Muscle layer of colon (tissue), 2 donors: Measurements from ENCODE around the gene SLC28A2.
"Not testable (repeated sequence)": the region's sequence is repeated elsewhere in the genome, so short reads cannot be mapped to it uniquely, and the experiment has no call there.

Experiments
- H3K27ac ChIP-seq: one replicate; pipeline ENCODE4 v1.7.0; 2013; ENCODE audit warnings: low read depth, mild to moderate bottlenecking, low read length, moderate library complexity
- H3K27me3 ChIP-seq, 2 donors: one replicate each; pipeline ENCODE4 v1.7.0; 2013; ENCODE audit warnings: low read length in 2 of 2, mild to moderate bottlenecking in 2 of 2; ENCODE audit not compliant: insufficient read depth in 2 of 2, control insufficient read depth in 1 of 2
- H3K36me3 ChIP-seq: one replicate; pipeline ENCODE4 v1.7.0; 2013; ENCODE audit warnings: mild to moderate bottlenecking, low read length; ENCODE audit not compliant: insufficient read depth
- H3K4me1 ChIP-seq: one replicate; pipeline ENCODE4 v1.7.0; 2013; ENCODE audit warnings: mild to moderate bottlenecking, low read length; ENCODE audit not compliant: insufficient read depth
- H3K4me3 ChIP-seq, 2 donors: one replicate each; pipeline ENCODE4 v1.7.0; 2013; ENCODE audit warnings: low read length in 2 of 2, low read depth in 1 of 2, mild to moderate bottlenecking in 1 of 2, moderate library complexity in 1 of 2
- H3K9ac ChIP-seq: one replicate; pipeline ENCODE4 v1.7.0; 2013; ENCODE audit warnings: low read length
- H3K9me3 ChIP-seq: one replicate; pipeline ENCODE4 v1.7.0; 2013; ENCODE audit warnings: mild to moderate bottlenecking, low read length
- donor health status: abdominal sarcoma.
- donor health status: Adenocarcinoma of cecum.

Gene SLC28A2

DNA sequence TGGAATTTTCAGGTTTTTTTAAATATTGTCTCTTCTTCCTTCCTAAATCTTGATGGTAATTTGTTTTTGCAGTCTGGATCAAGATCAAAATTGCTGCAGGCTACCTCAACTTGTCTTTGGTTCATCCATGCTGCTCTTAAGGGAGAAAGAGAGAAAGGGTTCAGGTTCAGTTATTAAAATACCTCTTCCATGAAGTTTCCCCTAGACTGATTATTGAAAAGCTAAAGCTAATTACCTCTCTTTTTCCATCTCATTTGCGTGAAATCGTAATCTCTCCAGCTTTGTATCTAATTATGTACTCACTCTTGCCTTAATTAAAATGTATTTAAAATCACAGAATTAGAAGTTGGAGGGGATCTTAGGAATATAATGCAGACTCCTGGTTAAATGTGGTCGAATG lies 52.7 kb downstream of the SLC28A2 start:
- Histone ChIP-seq H3K9me3 (no peaks in the 10 kb centered on the region), H3K27me3 (no peaks in the 10 kb centered on the region), H3K36me3 (no peaks in the 10 kb centered on the region), H3K9ac (no peak overlapping the region), H3K27ac (no peak overlapping the region), H3K4me3 (no peak overlapping the region), H3K4me1 (no peaks in the 10 kb centered on the region)

DNA sequence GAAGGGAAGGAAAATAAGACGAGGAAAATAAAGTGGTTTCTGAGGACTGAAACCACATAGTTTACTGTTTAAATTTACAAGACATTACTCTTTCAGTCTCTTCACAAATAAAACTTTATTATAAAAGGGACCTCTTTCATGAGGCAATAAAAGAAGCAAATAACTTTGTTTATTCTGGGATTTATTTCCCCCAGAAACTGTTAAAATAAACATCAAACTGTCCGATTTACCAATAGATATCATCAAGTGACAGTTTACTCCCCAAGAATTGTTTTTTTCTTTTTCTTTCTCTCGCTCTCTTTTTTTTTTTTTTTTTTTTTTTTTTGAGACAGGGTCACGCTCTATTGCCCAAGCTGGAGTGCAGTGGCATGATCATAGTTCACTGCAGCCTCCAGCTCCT lies 54.1 kb downstream of the SLC28A2 start:
- H3K9me3 ChIP-seq = no peaks in the 10 kb centered on the region
- no peaks in the 10 kb centered on the region for H3K4me1 ChIP-seq
- no peak overlapping the region for H3K4me3 ChIP-seq
- H3K27me3 ChIP-seq = no peaks in the 10 kb centered on the region
- H3K9ac ChIP-seq = no peak overlapping the region
- no peak overlapping the region for H3K27ac ChIP-seq
- no peaks in the 10 kb centered on the region for H3K36me3 ChIP-seq

DNA sequence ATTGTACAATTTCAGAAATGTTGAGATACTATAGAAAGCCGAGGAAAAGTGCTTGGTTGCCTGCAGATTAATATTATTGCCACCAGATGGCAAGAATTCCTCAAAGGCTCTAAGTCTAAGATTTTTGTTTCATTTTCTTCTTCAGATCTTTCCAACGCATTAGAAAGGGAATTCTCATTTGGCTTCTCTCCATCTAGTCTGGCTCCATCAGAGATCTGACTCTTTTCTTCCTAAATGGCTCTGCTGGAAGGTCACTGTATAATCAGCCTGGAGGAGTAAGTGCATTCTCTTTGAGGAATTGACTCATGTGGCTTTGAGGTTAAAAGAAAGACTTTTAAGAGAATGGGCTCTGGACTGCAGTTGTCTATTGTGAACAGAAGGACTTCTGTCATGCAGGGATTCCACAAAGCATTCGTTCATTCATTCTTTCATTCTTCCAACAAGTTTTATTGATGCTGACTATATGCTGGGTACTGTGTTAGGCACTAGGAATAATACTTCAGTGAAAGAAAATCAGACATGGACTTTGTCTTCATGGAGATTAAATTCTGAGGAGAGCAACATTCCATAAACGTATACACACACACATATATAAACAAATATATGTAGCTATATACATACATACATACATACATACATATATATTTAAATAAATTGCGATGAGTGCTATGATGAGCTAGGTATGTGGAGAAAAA lies 55.3 kb downstream of the SLC28A2 start:
- no peaks in the 10 kb centered on the region for H3K9me3 ChIP-seq
- no peak overlapping the region for H3K4me3 ChIP-seq
- no peaks in the 10 kb centered on the region for H3K36me3 ChIP-seq
- no peak overlapping the region for H3K27ac ChIP-seq
- no peaks in the 10 kb centered on the region for H3K4me1 ChIP-seq
- no peaks in the 10 kb centered on the region for H3K27me3 ChIP-seq
- no peak overlapping the region for H3K9ac ChIP-seq

DNA sequence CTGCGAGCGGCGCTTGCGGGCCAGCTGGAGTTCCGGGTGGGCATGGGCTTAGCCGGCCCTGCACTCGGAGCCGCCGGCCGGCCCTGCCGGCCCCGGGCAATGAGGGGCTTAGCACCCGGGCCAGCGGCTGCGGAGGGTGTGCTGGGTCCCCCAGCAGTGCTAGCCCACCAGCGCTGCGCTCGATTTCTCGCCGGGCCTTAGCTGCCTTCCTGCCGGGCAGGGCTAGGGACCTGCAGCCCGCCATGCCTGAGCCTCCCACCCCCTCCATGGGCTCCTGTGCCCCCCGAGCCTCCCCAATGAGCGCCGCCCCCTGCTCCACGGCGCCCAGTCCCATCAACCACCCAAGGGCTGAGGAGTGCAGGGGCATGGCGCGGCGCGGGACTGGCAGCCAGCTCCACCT lies 62.1 kb downstream of the SLC28A2 start:
- not testable (repeated sequence) for H3K9me3 ChIP-seq, H3K4me3 ChIP-seq, H3K4me1 ChIP-seq, H3K9ac ChIP-seq, H3K27me3 ChIP-seq, H3K36me3 ChIP-seq, H3K27ac ChIP-seq

DNA sequence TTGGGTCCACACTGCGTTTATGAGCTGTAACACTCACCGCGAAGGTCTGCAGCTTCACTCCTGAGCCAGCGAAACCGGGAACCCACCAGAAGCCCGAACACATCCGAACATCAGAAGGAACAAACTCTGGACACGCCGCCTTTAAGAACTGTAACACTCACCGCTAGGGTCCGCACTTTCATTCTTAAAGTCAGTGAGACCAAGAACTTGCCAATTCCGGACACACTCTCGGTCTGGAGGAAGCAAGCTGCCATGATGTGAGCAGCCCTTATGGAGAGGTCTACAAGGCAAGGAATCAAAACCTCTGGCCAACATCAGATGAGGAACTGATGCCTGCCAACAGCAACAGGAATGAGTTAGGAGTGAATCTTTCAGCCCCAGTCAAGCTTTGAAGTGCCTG lies 62.9 kb downstream of the SLC28A2 start:
- Histone ChIP-seq H3K27me3 (no peaks in the 10 kb centered on the region), H3K9ac (no peak overlapping the region), H3K4me3 (no peak overlapping the region), H3K27ac (no peak overlapping the region), H3K36me3 (no peaks in the 10 kb centered on the region), H3K4me1 (no peaks in the 10 kb centered on the region), H3K9me3 (no peaks in the 10 kb centered on the region)

DNA sequence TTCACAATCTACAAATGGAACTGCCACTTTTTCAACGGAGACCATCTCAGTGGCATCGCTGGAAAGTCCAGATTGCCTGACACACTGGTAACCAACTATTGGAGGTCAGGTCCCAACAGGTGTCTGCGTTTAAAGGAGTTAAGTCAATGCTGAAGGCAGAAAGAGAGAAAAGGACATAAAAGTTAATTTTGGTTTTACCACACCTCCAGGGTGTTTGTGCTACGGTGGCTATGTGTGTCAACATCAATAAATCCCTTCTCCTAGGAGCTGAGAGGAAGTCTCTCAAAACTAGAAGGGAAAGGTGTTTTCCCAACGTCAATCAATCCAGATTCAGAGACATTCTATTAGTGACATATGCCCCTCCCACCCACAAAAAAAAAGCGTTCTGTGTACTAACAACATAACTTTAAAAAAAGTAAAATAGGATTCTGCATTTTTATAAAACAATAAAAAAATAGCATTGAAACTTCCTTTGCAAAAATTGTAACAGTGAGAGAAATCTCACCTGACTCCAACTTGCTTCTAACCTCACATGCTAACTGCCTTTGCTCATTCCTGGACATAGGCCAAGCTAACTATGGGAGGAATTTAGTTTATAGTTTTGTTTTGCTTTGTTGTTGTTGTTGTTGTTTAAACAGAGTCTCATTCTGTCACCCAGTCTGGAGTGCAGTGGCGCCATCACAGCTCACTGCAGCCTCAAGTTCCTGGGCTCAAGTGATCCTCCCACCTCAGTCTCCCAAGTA lies 67.6 kb downstream of the SLC28A2 start:
- no peaks in the 10 kb centered on the region for H3K9me3 ChIP-seq
- H3K36me3 ChIP-seq = no peaks in the 10 kb centered on the region
- H3K4me3 ChIP-seq = no peak overlapping the region
- H3K27ac ChIP-seq = no peak overlapping the region
- H3K9ac ChIP-seq = no peak overlapping the region
- no peaks in the 10 kb centered on the region for H3K27me3 ChIP-seq
- H3K4me1 ChIP-seq = no peaks in the 10 kb centered on the region

DNA sequence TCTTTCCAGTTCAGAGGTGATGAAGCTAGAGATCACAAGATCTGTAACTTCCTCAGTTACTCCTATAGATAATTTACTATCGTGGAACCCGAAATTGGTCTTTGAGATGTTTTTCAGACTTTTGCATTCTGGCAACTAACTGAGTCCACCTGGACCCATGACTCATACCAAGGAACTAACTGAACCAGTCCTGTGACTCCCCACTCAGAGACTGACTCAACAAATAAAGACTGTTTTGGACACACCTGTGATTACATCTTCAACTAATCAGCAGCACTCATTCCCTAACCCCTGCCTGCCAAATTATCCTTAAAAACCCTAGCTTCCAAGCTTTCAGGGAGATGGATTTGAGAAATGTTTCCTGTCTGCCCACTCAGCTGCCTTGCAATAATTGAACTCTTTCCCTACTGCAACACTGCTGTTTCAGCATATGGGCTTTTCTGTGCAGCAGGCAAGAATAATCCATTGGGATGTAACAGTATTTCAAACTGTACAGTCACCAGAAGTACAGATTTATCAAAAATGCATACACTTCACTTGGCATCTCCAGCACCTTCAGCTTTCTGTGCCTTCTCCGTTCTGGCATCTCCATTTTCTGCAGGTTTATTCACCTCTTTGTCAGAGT lies 68.7 kb downstream of the SLC28A2 start:
- no peak overlapping the region for H3K9ac ChIP-seq
- H3K9me3 ChIP-seq = no peaks in the 10 kb centered on the region
- no peaks in the 10 kb centered on the region for H3K36me3 ChIP-seq
- no peak overlapping the region for H3K4me3 ChIP-seq
- no peaks in the 10 kb centered on the region for H3K4me1 ChIP-seq
- H3K27ac ChIP-seq = no peak overlapping the region
- H3K27me3 ChIP-seq = no peaks in the 10 kb centered on the region

DNA sequence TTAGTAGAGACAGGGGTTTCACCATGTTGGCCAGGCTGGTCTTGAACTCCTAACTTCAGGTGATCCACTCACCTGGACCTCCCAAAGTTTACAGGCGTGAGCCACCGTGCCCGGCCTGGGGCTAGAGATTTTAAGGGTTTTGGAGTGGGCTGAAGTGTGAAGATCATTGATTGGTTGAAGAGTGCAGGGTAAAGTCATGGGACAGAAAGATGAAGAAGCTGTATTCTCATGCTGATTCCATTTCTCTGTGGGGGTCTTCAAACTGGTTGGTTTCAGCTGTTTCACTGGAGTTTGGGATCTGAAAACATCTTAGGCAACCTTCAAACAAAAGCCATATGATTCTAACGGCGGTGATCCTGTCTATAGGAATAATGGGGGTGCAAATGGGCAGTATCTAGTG lies 74.2 kb downstream of the SLC28A2 start:
- Histone ChIP-seq H3K36me3 (no peaks in the 10 kb centered on the region), H3K4me1 (no peaks in the 10 kb centered on the region), H3K9ac (no peak overlapping the region), H3K27me3 (no peaks in the 10 kb centered on the region), H3K4me3 (no peak overlapping the region), H3K9me3 (no peaks in the 10 kb centered on the region), H3K27ac (no peak overlapping the region)

DNA sequence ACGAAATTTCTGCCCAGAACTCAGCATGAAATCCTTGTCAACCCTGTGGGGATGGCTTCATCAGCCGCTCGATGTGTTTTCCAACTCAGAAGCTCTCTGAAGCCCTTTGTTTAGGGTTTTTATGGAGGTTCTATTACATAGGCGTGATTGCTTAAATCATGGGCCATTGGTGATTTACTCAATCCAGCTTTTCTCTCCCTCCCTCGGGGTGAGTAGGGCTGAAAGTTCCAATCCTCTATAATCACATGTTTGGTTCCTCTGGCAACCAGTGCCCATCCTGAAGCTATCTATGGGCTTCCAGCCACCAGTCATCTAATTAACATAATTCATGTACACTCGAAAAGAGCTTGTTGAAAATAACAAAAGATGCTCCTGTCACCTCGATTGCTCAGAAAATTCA lies 74.7 kb downstream of the SLC28A2 start:
- no peak overlapping the region for H3K4me3 ChIP-seq
- no peak overlapping the region for H3K9ac ChIP-seq

More for the DNA sequence above, 74.7 kb downstream of the SLC28A2 start:
- Histone ChIP-seq H3K4me1 (no peaks in the 10 kb centered on the region), H3K27me3 (no peaks in the 10 kb centered on the region), H3K9me3 (no peaks in the 10 kb centered on the region), H3K27ac (no peak overlapping the region), H3K36me3 (no peaks in the 10 kb centered on the region)
